ENCODE measurements around the gene LRP6.
"Not testable (repeated sequence)": the region's sequence is repeated elsewhere in the genome, so short reads cannot be mapped to it uniquely, and the experiment has no call there.

The LRP6 gene

GRCh38 chr12:12266873-12267741 lies at the start of gene LRP6:
Gene LRP6, minus strand, starts transcription at chr12:12267044. Its CDS starts 309 bp downstream, at chr12:12266735.
- peak; percentile 56 to 66 for DNase-seq (ENCODE audit: low read depth in 2 of 2)

- DNase-seq (ENCODE audit: low read depth in 2 of 2), result no peak
These were observed 49.0 kb upstream of the LRP6 start for GRCh38 chr12:12315838-12316237.

GRCh38 chr12:12310695-12311094 lies 43.9 kb upstream of the LRP6 start:
- not testable (repeated sequence) for DNase-seq (ENCODE audit: low read depth in 2 of 2)

DNA sequence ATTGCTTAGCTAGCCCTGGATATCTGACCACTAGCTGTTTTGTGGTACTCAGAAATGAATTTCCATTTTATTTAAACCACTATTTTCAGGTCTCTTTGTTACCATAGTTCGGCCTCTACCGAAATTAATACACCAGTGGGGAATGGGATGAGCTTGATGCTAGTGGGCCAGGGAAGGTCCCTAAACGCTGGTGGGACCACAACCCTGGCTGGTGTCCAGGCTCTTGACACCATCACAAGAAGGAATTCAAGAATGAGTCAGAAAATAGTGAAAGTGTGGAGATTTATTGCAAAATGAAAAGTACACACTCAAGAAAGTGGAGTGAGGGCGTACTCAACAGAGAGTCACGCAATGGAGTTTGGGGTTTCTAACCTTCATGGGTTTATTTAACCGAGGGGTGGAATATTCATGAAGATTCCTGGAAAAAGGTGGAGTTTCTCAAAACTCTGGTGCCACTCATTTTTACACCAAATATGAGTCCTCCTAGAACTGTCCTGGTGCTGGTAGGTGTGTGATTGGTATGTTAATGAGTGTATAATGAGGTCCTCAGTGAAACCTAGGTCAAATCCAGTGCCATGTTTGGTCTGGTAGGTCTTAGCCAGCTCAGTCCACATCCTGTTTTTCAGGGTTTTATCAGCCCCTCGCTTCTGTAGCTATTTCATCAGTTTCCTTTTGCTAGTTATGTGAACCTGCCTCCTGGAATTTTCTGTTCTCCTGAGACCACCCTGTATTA lies 38.9 kb upstream of the LRP6 start:
- no peak for DNase-seq (ENCODE audit: low read depth in 2 of 2)

DNA sequence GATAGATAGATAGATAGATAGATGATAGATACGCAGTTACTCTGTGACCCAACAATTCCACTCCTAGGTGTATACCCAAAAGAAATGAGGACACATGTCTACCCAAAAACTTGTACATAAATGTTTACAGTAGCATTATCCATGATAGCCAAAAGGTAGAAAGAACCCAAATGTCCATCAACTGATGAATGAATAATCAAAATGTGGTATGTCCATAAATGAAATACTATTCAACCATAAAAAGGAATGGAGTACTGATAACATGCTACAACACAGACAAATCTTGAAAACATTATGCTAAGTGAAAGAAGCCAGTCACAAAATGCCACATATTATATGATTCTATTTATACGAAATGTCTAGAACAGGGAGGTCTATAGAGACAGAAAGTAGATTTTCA lies 36.1 kb upstream of the LRP6 start:
- DNase-seq (ENCODE audit: low read depth in 2 of 2), result no peak

- DNase-seq (ENCODE audit: low read depth in 2 of 2), result no peak
These were observed 34.3 kb upstream of the LRP6 start for GRCh38 chr12:12301122-12301521.

GRCh38 chr12:12297201-12297830 lies 30.5 kb upstream of the LRP6 start:
- no peak for DNase-seq (ENCODE audit: low read depth in 2 of 2)

- no peak for DNase-seq (ENCODE audit: low read depth in 2 of 2)
These were observed 27.6 kb upstream of the LRP6 start for GRCh38 chr12:12294215-12295005.

DNA sequence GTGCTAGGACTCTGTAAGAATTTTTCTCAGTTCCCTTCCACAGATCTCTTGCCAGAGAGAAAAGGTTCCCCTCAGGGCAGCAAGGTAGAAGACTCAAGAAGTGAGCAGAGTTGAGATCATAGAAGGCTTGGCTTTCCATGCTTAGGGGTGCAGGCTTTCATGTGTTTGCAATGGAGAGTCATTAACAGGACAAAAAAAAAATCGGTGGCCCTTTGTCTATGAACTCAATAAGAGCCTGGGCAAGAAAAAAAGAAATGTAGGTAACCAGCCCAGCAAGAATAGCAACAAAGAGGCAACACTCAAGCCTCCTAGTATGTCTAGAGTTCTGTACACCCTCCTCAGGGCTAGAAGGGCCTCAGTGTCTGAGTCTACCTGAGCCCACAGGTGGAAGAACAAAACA lies 23.4 kb upstream of the LRP6 start:
- no peak for DNase-seq (ENCODE audit: low read depth in 2 of 2)

DNA sequence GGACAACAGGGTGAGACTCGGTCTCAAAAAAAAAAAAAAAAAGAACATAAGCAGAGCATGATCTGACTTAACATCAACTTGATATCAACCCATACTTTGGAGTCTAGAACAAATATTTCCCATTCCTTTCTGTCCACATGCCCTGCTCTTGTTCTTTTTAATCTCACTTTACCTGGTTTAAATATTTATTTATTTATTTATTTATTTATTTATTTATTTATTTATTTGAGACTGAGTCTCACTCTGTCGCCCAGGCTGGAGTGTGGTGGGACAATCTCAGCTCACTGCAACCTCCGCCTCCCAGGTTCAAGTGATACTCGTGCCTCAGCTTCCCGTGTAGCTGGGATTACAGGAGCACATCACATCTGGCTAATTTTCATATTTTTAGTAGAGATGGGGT lies 19.6 kb upstream of the LRP6 start:
- DNase-seq (ENCODE audit: low read depth in 2 of 2), result no peak

DNA sequence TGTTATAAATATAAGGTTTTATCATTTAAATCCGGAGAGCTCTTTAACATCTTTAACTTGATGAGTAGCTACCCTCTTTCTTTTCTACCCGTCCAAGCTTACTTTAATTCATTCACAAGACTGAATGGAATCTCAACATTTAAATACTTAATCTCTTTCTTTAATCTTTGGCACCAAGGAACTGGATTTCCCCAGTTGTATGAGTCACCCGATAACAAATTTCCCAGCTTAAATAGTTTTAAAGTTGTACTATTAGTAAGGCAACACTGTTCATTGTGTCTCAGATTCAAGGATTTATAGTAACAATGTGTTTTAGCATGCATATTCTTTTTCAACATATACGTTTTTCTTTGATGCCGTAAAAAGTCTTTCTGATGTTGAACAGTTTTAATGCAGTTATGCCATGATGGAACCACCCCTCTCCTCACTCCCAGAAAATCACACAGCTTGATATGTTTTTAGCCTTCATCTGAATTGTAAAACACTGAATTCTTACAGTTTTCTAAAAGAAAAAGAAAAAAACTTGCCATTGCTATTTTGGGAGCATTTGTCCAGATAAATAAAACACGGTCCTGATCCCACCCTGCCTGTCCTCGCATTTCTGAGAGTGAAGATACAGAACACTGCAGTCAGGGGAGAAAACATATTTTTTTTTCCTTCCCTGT lies 16.0 kb upstream of the LRP6 start:
- no peak for DNase-seq (ENCODE audit: low read depth in 2 of 2)

DNA sequence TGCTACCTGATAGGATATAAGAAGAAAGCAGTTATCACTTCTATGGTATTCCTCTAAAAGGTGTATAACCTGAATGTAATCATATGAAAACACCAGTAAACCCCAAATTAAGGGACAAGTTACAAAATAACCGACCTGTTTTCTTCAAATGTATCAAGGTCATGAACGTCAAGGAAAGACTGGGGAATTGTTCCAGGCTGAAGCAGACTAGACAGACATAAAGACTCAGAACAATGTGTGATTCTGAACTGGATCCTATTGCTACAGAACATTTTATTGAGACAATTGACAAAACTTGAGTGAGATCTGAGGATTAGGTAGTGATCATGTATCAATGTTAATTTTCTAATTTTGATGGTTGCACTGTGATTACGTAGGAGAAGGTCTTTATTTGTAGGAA lies 15.4 kb upstream of the LRP6 start:
- DNase-seq (ENCODE audit: low read depth in 2 of 2), result no peak

DNA sequence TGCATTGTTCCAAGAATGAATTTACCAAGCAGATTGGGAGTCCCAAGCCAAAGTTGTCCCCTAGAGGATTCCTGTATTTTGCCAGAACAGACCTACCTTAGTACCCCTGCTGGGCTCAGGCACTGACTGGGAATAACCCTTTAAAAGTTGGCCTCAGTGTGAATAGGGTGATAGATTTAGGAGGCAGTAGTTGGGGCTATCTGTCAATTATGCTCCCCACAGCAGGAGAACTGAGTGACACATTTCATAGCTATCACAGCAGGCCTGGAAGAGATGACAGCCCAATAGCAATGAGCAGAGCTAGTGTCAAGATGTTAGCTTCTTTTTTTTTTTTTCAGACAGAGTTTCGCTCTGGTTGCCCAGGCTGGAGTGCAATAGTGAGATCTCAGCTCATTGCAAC lies 14.3 kb upstream of the LRP6 start:
- DNase-seq (ENCODE audit: low read depth in 2 of 2), result no peak

DNA sequence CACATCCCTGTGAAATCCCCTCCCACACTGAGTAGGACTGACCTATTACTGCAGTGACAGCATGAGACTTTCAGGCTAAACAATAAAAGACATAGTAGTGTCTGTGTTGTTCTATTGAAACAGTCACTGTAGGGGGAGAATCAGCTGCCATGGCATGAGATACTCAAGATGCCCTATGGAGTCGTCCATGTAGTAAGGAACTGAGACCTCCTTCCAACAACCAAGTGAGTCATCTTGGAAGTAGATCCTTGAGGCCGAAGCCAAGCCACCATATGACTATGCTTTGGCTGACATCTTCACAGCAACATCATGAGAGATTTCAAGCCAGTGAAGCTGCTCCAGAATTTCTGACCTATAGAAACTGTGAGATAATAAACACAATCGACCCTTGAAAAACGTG lies 12.1 kb upstream of the LRP6 start:
- DNase-seq (ENCODE audit: low read depth in 2 of 2), result no peak

DNA sequence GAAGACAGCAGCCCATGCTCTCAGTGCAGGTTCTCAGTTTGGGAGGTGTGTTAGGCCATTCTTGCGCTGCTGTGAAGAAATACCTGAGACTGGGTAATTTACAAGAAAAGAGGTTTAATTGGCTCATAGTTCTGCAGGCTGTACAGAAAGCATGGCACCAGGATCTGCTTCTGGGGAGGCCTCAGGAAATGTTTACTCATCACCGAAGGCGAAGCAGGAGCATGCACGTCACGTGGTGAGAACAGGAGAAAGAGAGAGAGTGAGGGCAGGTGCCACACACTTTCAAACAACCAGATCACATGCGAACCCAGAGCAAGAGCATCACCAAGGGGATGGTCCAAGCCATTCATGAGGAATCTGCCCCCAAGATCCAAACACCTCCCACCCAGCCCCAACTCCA lies 9.0 kb upstream of the LRP6 start:
- no peak for DNase-seq (ENCODE audit: low read depth in 2 of 2)

DNA sequence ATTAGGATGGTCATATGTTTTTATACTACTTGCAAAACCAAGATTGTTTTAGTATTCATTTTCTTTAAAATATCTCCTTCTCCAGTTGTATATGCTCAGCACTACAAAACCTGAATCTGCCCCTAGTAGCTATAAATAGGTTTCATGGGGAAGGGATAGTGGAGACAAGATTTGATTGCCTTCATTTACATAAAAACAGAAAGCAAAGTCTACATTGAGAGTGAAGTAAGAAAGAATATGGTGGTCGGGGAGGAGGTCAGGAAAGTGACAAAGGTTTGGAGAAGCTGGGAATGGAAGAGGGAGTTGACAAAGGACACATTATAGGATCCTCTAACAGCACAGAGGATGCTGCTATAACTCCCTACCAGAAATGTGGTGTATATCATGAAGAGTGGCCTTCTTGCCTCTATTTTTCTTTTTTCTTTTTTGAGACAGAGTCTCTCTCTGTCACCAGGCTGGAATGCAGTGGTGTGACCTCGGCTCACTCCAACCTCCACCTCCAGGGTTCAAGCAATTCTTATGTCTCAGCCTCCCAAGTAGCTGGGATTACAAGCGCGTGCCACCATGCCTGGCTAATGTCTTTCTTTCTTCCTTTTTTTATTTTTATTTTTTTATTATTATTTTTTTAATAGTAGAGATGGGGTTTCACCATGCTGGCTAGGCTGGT lies 6.6 kb upstream of the LRP6 start:
- no peak for DNase-seq (ENCODE audit: low read depth in 2 of 2)

GRCh38 chr12:12272869-12273268 lies 6.0 kb upstream of the LRP6 start:
- DNase-seq (ENCODE audit: low read depth in 2 of 2), result no peak

DNA sequence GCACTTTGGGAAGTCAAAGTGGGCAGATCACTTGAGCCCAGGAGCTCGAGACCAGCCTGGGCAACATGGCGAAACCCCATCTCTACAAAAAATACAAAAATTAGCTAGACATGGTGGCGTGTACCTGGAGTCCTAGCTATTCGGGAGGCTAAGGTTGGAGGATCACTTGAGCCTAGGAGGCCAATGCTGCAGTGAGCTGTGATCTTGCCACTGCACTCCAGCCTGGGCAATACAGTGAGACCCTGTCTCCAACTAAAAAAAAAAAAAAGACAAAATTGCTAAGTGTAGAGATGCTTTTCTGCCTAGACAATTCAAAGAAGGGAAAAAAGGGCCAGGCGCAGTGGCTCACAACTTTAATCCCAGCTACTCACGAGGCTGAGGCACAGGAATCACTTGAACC lies 3.4 kb upstream of the LRP6 start:
- no peak for DNase-seq (ENCODE audit: low read depth in 2 of 2)

DNA sequence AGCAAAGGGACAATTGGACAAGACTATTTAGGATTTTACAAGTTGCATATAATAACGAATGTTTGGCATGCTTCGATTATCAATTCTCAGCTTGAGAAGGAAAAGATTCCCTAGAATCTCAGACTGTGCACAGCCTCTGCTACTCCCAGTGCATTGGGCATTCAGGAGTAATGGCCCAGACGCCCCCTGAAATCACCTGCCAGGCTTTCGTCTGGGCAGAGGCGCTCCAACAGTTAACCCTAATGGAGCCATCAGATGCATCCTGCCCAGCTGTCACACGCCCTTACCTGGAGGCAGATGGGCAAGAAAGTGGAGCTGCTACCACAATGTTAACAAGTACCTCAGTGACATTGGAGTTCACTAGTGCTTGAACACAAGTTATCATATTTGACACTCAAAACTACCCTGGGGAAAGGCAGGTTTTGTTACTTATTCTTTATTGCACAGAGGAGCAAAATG lies 927 bp upstream of the LRP6 start:
- DNase-seq (ENCODE audit: low read depth in 2 of 2), result no peak

- no peak for DNase-seq (ENCODE audit: low read depth in 2 of 2)
These were observed 413 bp downstream of the LRP6 start for GRCh38 chr12:12266389-12266872.
